Measurements from ENCODE around the gene IGSF3.

IGSF3 gene

GRCh38 chr1:116704278-116704677 is 36.7 kb upstream of the IGSF3 start:
- Histone ChIP-seq H3K27me3 (replicated peaks) (no peaks in the 10 kb centered on the region), H3K36me3 (replicated peaks) (no peaks in the 10 kb centered on the region), H3K27ac (no peak overlapping the region), H3K4me3 (ENCODE audit: low read depth, low read length) (no peak overlapping the region)
- in situ Hi-C loops (cut with HindIII; ENCODE audit: low pct_ligation_motif_present, low sequenced_read_pairs): no loop called here
- no peak for DNase-seq
- TF ChIP-seq CTCF (IDR thresholded peaks at IDR 0.05; ENCODE audit: low read depth, low read length, missing control alignments): no peak

DNA sequence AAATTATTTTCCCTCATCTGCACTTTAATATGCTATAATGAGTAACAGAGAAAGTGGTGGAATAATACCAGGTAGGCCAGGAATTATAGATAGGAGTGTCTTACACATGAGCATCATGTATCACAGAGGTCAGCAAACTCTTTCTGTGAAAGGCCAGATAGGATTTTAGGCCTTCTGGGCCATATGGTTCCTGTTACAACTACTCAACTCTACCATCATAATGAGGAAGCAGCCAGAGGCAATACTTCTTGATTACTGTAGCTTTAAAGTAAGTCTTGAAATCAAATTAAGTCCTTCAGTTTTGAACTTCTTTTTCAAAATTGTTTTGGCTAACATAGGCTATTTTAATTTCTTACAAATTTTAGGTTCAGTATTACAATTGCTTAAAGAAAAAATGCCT is 32.1 kb upstream of the IGSF3 start:
- no peak overlapping the region for H3K27ac ChIP-seq
- no peak for DNase-seq
- in situ Hi-C loops (cut with HindIII; ENCODE audit: low pct_ligation_motif_present, low sequenced_read_pairs): no loop called here

DNA sequence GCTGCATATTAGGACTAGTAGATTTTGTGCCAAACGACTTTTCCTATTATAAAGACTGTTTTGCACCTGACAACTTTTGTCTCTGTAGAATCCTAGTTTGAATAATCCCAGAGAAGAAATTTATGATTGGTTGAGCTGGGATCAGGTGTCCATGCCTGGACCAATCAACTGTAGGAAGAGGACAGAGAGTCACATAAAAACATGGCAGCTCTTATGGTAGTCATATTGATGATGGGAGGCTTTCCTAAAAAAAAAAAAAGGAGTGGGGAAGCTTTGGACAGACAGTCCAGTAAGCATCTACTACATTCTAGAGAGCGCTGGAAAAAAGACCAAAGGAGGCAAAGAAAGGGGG is 30.7 kb upstream of the IGSF3 start:
- no peaks in the 10 kb centered on the region for H3K36me3 ChIP-seq (replicated peaks)
- no peak for TF ChIP-seq CTCF (IDR thresholded peaks at IDR 0.05; ENCODE audit: low read depth, low read length, missing control alignments)
- no peak overlapping the region for H3K27ac ChIP-seq
- in situ Hi-C loops (cut with HindIII; ENCODE audit: low pct_ligation_motif_present, low sequenced_read_pairs): no loop called here
- H3K27me3 ChIP-seq (replicated peaks): no peaks in the 10 kb centered on the region
- DNase-seq: no peak
- H3K4me3 ChIP-seq (ENCODE audit: low read depth, low read length): no peak overlapping the region

More for the DNA sequence above, 32.1 kb upstream of the IGSF3 start:
- Histone ChIP-seq H3K36me3 (replicated peaks) (no peaks in the 10 kb centered on the region), H3K27me3 (replicated peaks) (no peaks in the 10 kb centered on the region), H3K4me3 (ENCODE audit: low read depth, low read length) (no peak overlapping the region)
- no peak for TF ChIP-seq CTCF (IDR thresholded peaks at IDR 0.05; ENCODE audit: low read depth, low read length, missing control alignments)

GRCh38 chr1:116697548-116698243 is 30.2 kb upstream of the IGSF3 start:
- Histone ChIP-seq H3K36me3 (replicated peaks) (no peaks in the 10 kb centered on the region), H3K4me3 (ENCODE audit: low read depth, low read length) (no peak overlapping the region), H3K27ac (no peak overlapping the region), H3K27me3 (replicated peaks) (no peaks in the 10 kb centered on the region)
- no peak for TF ChIP-seq CTCF (IDR thresholded peaks at IDR 0.05; ENCODE audit: low read depth, low read length, missing control alignments)
- no peak for DNase-seq
- in situ Hi-C loops (cut with HindIII; ENCODE audit: low pct_ligation_motif_present, low sequenced_read_pairs): no loop called here

GRCh38 chr1:116694524-116694923 is 27.0 kb upstream of the IGSF3 start:
- no peak for DNase-seq
- in situ Hi-C loops (cut with HindIII; ENCODE audit: low pct_ligation_motif_present, low sequenced_read_pairs): no loop called here
- TF ChIP-seq CTCF (IDR thresholded peaks at IDR 0.05; ENCODE audit: low read depth, low read length, missing control alignments): no peak
- Histone ChIP-seq H3K27me3 (replicated peaks) (no peaks in the 10 kb centered on the region), H3K4me3 (ENCODE audit: low read depth, low read length) (no peak overlapping the region), H3K27ac (no peak overlapping the region), H3K36me3 (replicated peaks) (no peaks in the 10 kb centered on the region)

All from brain microvascular endothelial cell (primary cell).